ENCODE measurements around the gene HOXB1. TPM values are rescaled to one million over a fixed set of nuclear protein-coding genes. Genes with fewer than 3 reads are reported as not detected.

Gene HOXB1
- total RNA-seq, 1 donor from 2014 or later: not detected

DNA sequence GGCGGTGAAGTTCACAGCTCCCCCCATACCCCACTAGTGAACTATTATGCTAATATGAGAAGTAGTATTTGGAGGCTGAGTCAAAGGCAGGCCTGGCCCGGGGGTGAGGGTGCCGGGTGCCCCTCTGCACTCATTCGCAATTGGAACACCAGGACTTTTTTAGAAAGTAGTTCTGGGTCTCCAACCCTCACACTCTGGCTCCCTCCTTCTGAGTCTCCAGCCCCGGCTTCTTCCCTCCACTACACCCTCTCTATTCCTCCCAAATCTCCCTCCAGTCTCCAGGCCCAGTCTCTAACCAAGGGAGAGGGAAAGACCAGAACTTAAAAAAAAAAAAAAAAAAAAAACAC is 25.4 kb upstream of the HOXB1 start:
- H3K79me2 ChIP-seq (ENCODE audit: low read depth): no peaks in the 10 kb centered on the region
- H3K4me1 Mint-ChIP-seq: no peaks in the 10 kb centered on the region
- no peaks in the 10 kb centered on the region for H3K36me3 Mint-ChIP-seq
- no peaks in the 10 kb centered on the region for H3K36me3 ChIP-seq
- H2AFZ ChIP-seq (replicated peaks): no peak overlapping the region
- peaks cover 2% of the 10 kb centered on the region for H3K9me3 Mint-ChIP-seq
- no peak overlapping the region for H3K27ac Mint-ChIP-seq
- no peaks in the 10 kb centered on the region for H3K4me1 ChIP-seq
- H3K27ac ChIP-seq: no peak overlapping the region
- H3K27me3 ChIP-seq: peaks cover 100% of the 10 kb centered on the region
- H3K4me3 ChIP-seq: no peak overlapping the region
- DNase-seq (ENCODE audit: low spot score): no peak
- H3K4me2 ChIP-seq: no peak overlapping the region
- peaks cover 97% of the 10 kb centered on the region for H3K27me3 Mint-ChIP-seq (ENCODE audit: insufficient read depth, low read depth)
- TF ChIP-seq CTCF (IDR thresholded peaks at IDR 0.05): no peak
- TF ChIP-seq EZH2 (IDR thresholded peaks at IDR 0.05): no peak
- TF ChIP-seq EZH2phosphoT487 (IDR thresholded peaks at IDR 0.05): peak; percentile 12
- no peak overlapping the region for H3K4me3 Mint-ChIP-seq
- H3K9ac ChIP-seq: no peak overlapping the region
- peaks cover 11% of the 10 kb centered on the region for H3F3A ChIP-seq (ENCODE audit: low read depth)
- peaks cover 94% of the 10 kb centered on the region for H4K20me1 ChIP-seq (ENCODE audit: low read depth)
- H3K9me3 ChIP-seq (ENCODE audit: low read depth): no peaks in the 10 kb centered on the region

- peak; percentile 81 for TF ChIP-seq EZH2phosphoT487 (IDR thresholded peaks at IDR 0.05)
- no peak for TF ChIP-seq CTCF (IDR thresholded peaks at IDR 0.05)
- peak; percentile 84 for TF ChIP-seq EZH2 (IDR thresholded peaks at IDR 0.05)
- Histone ChIP-seq H3K79me2 (ENCODE audit: low read depth) (no peaks in the 10 kb centered on the region), H3K9ac (no peak overlapping the region), H3K27me3 (peaks cover 100% of the 10 kb centered on the region), H3K4me3 (no peak overlapping the region), H2AFZ (replicated peaks) (no peak overlapping the region), H4K20me1 (ENCODE audit: low read depth) (peaks cover 95% of the 10 kb centered on the region), H3K36me3 (no peaks in the 10 kb centered on the region), H3F3A (ENCODE audit: low read depth) (peaks cover 11% of the 10 kb centered on the region), H3K4me2 (no peak overlapping the region), H3K4me1 (no peaks in the 10 kb centered on the region), H3K9me3 (ENCODE audit: low read depth) (no peaks in the 10 kb centered on the region), H3K27ac (no peak overlapping the region)
- Mint-ChIP-seq H3K4me3 (no peak overlapping the region), H3K36me3 (no peaks in the 10 kb centered on the region), H3K9me3 (no peaks in the 10 kb centered on the region), H3K27me3 (ENCODE audit: insufficient read depth, low read depth) (peaks cover 95% of the 10 kb centered on the region), H3K4me1 (no peaks in the 10 kb centered on the region), H3K27ac (no peak overlapping the region)
- DNase-seq (ENCODE audit: low spot score): peak; percentile 68
Measured at GRCh38 chr17:48555258-48556228, 24.7 kb upstream of the HOXB1 start.

GRCh38 chr17:48554412-48555257 is 23.8 kb upstream of the HOXB1 start:
- peaks cover 94% of the 10 kb centered on the region for H3K27me3 Mint-ChIP-seq (ENCODE audit: insufficient read depth, low read depth)
- H3K4me3 ChIP-seq: no peak overlapping the region

More at GRCh38 chr17:48554412-48555257, 23.8 kb upstream of the HOXB1 start:
- Histone ChIP-seq H3K9ac (no peak overlapping the region), H3K4me1 (no peaks in the 10 kb centered on the region), H3K36me3 (no peaks in the 10 kb centered on the region), H3K27me3 (peaks cover 100% of the 10 kb centered on the region), H2AFZ (replicated peaks) (no peak overlapping the region), H4K20me1 (ENCODE audit: low read depth) (peaks cover 95% of the 10 kb centered on the region), H3K79me2 (ENCODE audit: low read depth) (no peaks in the 10 kb centered on the region), H3K4me2 (no peak overlapping the region), H3F3A (ENCODE audit: low read depth) (peaks cover 11% of the 10 kb centered on the region), H3K9me3 (ENCODE audit: low read depth) (no peaks in the 10 kb centered on the region), H3K27ac (no peak overlapping the region)
- Mint-ChIP-seq H3K9me3 (peaks cover under 1% of the 10 kb centered on the region), H3K27ac (no peak overlapping the region), H3K4me3 (no peak overlapping the region), H3K36me3 (no peaks in the 10 kb centered on the region), H3K4me1 (no peaks in the 10 kb centered on the region)
- DNase-seq (ENCODE audit: low spot score): peak; percentile 59
- TF ChIP-seq EZH2phosphoT487 (IDR thresholded peaks at IDR 0.05) (peak; percentile 94), CTCF (IDR thresholded peaks at IDR 0.05) (no peak), EZH2 (IDR thresholded peaks at IDR 0.05) (peak; percentile 99)
